PC-9 (cell line): ENCODE measurements around the gene TELO2.

Experiments used
- EZH2 ChIP-seq: fragments of 200-600 bp; sonication (generic); IDR thresholded peaks from 2 replicates; pipeline ENCODE4 v1.8.0; 2017; ENCODE audit warnings: antibody characterized with exemption, low read depth
- TF ChIP-seq, protein P1 (sequence below): fragments of 200-600 bp; sonication (generic); conservative IDR thresholded peaks from 2 replicates; pipeline ENCODE4 v1.6.1; 2017; ENCODE audit warnings: mixed run types, antibody characterized with exemption, mild to moderate bottlenecking, moderate library complexity

DNA sequence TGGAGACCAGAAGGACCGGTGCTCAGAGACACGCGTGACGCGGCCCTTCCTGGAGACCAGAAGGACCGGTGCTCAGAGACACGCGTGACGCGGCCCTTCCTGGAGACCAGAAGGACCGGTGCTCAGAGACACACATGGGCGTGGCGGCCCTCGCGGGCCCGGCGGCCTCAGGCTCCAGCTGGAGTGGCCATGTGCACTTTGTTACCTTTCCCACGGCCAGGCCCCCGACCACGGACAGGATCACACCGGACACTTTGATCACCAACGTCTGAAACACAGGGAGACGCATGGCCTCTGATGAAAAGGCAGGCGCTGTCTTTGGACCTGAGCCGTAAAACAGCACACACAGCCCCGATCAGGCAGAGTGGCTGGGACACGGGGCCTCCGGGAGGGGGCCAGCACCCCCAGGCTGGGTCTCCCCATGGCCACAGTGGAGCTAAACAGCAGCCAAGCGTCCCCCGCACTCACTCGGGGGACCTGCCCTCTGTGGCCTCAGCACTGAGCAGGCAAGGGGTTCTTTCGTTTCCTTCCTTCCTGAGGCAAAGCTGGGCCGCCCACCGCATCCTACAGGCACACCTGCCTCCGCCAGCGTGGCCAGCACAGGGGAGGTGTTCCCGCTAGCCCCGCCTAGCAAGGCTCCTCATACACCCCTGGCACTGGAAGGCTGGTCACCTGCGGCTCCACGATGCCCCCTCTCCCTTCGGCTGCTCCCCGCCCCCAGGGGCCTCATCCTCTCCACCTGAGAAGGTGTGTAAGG lies 35.5 kb upstream of the TELO2 start:
- TF ChIP-seq, protein P1, sequence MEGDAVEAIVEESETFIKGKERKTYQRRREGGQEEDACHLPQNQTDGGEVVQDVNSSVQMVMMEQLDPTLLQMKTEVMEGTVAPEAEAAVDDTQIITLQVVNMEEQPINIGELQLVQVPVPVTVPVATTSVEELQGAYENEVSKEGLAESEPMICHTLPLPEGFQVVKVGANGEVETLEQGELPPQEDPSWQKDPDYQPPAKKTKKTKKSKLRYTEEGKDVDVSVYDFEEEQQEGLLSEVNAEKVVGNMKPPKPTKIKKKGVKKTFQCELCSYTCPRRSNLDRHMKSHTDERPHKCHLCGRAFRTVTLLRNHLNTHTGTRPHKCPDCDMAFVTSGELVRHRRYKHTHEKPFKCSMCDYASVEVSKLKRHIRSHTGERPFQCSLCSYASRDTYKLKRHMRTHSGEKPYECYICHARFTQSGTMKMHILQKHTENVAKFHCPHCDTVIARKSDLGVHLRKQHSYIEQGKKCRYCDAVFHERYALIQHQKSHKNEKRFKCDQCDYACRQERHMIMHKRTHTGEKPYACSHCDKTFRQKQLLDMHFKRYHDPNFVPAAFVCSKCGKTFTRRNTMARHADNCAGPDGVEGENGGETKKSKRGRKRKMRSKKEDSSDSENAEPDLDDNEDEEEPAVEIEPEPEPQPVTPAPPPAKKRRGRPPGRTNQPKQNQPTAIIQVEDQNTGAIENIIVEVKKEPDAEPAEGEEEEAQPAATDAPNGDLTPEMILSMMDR: no peak
- no peak for TF ChIP-seq EZH2
